GM08714 (cell line): Measurements from ENCODE around the gene FGD3.
"Not testable (repeated sequence)": the region's sequence is repeated elsewhere in the genome, so short reads cannot be mapped to it uniquely, and the experiment has no call there.

ENCODE experiments used
- H3K4me3 ChIP-seq: fragments of 200-500 bp; sonication (Bioruptor generic); 2 replicates; pipeline ENCODE4 v1.5.1; 2014; ENCODE audit warnings: mild to moderate bottlenecking, low read length, inconsistent platforms
- ZNF274 ChIP-seq: IDR thresholded peaks from 2 replicates; pipeline ENCODE4 v1.6.1; 2012; ENCODE audit warnings: mild to moderate bottlenecking, low read depth, low read length

FGD3 gene, protein sequence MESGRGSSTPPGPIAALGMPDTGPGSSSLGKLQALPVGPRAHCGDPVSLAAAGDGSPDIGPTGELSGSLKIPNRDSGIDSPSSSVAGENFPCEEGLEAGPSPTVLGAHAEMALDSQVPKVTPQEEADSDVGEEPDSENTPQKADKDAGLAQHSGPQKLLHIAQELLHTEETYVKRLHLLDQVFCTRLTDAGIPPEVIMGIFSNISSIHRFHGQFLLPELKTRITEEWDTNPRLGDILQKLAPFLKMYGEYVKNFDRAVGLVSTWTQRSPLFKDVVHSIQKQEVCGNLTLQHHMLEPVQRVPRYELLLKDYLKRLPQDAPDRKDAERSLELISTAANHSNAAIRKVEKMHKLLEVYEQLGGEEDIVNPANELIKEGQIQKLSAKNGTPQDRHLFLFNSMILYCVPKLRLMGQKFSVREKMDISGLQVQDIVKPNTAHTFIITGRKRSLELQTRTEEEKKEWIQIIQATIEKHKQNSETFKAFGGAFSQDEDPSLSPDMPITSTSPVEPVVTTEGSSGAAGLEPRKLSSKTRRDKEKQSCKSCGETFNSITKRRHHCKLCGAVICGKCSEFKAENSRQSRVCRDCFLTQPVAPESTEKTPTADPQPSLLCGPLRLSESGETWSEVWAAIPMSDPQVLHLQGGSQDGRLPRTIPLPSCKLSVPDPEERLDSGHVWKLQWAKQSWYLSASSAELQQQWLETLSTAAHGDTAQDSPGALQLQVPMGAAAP

DNA sequence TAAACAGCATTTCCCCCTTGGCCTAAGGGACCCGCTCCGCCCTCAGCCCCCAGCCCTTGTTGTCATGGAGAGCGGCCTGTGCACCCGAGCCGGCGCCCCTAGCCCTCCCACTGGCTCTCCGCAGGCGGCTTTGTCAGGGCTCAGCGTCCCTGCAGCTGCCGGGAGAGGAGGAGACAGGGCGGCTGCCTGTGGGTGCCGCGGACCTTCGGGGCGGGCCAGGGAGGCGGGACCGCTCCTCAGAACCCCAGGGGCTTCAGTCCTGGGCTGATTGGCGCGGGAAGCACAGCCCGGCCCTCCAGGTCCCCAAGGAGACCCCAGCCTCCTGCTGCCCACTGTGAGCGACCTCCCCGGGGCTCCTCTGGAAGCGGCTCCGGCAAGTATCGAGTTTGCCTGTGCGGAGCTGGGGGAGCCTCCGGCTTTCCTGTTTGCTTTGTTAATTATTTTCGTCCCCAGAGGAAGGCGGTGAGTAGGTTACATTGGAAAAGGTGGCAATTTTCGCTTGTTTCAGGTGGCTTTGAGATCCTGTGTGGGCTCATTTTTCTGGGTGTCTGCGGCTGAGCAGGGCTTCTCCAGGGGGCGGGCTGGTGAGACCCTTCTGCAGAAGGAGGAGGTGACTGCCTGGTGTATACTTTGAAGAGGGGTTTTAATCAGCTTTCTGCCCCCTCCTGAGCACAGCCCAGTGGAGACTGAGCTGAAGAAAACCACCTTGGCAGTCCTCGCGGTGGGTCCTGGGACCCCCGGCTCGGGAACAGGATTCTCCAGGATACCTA lies at the start of gene FGD3:
FGD3 (plus strand) TSS at position 256 of the 770 bp plus-strand sequence. CDS start 28,734 bp downstream, outside the sequence.
- no peak for TF ChIP-seq ZNF274
- H3K4me3 ChIP-seq, result no peak within 1 kb of the TSS

GRCh38 chr9:92905137-92905536 lies 42.2 kb upstream of the FGD3 start:
- not testable (repeated sequence) for H3K4me3 ChIP-seq

DNA sequence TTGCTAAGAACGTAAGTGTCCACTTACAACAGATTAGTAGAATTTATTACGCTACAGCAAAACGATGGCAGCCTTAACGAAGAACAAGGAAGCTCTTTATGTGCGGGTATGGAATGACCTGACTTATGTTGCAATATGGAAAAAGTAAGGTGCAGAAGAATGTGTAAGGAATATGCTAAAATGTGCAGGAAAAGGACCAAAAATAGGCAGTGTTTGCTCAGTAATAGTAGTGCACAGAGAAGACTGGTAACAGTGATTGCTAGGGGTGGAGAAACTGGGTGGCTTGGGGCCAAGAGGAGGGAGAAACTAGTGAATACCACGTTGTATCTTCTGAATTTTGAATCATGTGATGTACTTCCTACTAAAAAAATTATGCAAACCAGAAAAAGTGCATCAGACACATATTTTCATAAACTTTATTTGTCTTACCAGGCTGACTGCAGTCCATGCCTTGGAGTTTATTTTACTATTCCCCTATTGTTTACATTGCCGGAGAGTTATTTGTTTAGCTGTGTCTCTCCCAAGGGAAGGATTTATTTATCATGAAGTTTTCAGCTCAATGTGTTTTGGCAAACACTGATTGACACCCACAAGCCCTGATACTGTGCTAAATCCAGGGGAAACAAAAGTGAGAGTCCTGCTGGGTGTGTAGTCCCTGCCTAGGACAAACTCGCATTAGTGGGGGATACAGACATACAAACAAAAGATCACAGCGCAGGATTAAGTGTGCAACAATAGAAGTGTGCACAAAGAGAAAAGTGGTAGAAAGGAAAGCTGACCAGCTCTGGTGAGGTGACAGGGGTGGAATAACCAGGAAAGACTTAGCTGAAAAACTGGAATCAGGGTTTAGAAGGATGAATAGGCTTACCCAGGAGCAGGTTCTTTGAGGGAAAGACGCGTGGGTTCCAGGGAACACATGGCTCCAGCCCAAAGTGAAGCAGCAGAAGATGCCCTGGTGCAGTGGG lies 35.5 kb upstream of the FGD3 start:
- no peak for TF ChIP-seq ZNF274

GRCh38 chr9:92917176-92917800 lies 30.0 kb upstream of the FGD3 start:
- TF ChIP-seq ZNF274, result no peak
- no peak overlapping the region for H3K4me3 ChIP-seq

More for the DNA sequence above, 35.5 kb upstream of the FGD3 start:
- no peak overlapping the region for H3K4me3 ChIP-seq

- TF ChIP-seq ZNF274, result no peak
- H3K4me3 ChIP-seq, result no peak overlapping the region
Observed at GRCh38 chr9:92920437-92920836, 26.9 kb upstream of the FGD3 start.

- H3K4me3 ChIP-seq, result no peak overlapping the region
- no peak for TF ChIP-seq ZNF274
Observed at GRCh38 chr9:92931606-92932005, 15.7 kb upstream of the FGD3 start.

DNA sequence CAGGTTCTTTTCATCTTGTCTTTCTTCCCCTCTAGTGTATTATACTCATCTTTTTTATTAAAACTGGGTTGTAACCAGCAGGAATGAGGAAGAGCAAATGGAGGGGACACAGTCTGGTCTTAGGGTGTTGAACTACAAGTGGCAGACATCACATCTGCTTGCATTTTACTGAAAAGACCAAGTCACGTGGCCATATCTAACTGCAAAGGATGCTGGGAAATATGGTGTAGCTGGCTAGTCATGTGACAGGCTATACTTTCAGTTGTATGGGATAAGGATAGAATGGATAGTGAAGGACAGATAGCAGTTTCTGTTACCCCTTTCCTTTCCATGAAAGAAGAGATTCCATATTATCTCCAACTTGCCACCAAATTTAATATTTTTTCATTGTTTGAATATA lies 13.0 kb upstream of the FGD3 start:
- no peak for TF ChIP-seq ZNF274

DNA sequence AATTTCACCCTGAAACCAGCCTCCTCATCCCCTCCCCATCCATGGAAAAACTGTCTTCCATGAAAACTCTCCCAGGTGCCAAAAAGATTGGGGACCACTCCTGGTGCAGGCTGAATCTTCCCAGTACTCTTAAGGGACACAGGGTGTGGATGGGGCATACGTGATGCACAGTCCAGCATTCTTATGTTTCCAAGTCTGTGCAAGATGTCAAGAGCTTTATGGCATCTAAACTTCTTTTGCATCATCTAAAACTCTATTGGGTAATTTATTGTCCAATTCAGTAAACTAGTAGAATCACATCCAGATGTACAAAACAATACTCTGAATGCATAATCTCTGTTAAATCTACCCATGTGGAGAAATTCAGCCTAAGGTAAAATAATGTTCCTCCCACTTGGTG lies 9.3 kb upstream of the FGD3 start:
- no peak overlapping the region for H3K4me3 ChIP-seq
- no peak for TF ChIP-seq ZNF274

More for the DNA sequence above, 13.0 kb upstream of the FGD3 start:
- no peak overlapping the region for H3K4me3 ChIP-seq

- no peak overlapping the region for H3K4me3 ChIP-seq
- no peak for TF ChIP-seq ZNF274
Observed at GRCh38 chr9:92941861-92942260, 5.5 kb upstream of the FGD3 start.

DNA sequence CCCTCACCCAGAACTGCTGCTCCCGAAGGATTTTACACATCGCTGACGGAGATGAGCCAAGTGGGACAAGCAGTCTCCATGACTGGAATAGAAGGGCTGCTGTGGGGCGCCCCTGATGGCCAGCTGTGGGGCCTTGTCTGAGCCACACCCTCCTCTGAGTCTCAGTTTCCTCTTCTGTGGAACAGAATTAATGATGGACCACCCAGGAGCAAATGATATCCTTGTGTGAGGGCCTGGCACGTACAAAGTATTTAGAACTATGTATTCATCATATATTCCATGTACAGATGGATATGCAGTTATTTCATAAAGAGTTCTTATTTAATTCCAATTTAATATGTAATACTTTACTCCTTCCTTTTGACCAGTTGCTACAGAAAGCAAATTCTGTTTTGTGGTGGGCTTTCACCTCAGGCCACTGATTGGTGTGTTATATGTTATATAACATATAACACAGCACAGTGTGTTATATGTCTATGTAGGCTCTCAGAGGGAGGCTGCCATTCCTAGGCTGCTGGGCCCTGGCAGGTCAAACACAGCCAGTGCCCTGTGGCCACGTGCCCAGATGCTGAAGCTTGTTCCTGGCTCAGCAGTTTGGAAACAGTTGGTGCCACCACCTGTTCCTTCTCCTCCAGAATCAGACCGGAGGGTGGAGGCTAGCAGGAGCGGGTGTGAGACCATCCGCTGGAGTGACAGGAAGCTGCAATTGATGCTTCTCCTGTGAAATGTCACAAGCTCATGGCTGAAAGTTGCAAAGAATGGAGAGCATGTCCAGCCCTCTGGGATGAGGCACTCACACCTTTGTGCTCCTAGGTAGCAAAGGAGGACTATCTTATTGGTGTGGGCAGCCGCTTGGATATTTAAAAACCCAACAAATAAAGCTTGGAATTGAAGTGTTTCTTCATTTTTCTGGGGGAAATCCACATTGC lies 4.4 kb upstream of the FGD3 start:
- H3K4me3 ChIP-seq, result no peak overlapping the region
- TF ChIP-seq ZNF274, result no peak

- H3K4me3 ChIP-seq, result no peak overlapping the region
- no peak for TF ChIP-seq ZNF274
Observed at GRCh38 chr9:92944921-92945320, 2.4 kb upstream of the FGD3 start.

DNA sequence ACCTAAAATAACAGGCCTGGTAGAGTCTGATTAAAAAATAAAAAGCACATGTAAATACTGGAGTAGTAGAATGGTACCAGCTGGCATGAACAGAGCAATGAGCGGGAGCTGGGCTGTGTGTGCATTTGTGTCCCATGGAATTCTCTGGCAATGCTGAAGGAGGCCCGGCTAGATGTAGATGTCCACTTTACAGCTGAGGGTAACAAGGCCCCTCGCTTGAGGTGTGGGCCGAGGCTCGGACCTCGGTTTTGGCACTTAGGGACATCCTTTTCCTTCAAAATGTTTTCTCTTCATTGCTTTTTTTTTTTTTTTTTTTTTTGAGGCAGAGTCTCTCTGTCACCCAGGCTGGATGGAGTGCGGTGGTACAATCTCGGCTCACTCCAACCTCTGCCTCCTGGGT lies 1.5 kb upstream of the FGD3 start:
- TF ChIP-seq ZNF274, result no peak
- H3K4me3 ChIP-seq, result no peak overlapping the region
